Smooth muscle cell (in vitro differentiated cells): ENCODE measurements around the gene ADRA2C. TPM values are rescaled to one million over a fixed set of nuclear protein-coding genes. Genes with fewer than 3 reads are reported as not detected.

Experiments
- DNase-seq: peaks from one replicate; lab custom pipeline; 2025; ENCODE audit not compliant: unreplicated experiment; lab: John Stamatoyannopoulos, UW
- H2AFZ ChIP-seq: fragments of 200-600 bp; sonication (generic); 2 replicates; pipeline ENCODE4 v1.6.0; 2016; ENCODE audit warnings: antibody characterized with exemption, low read depth, mild to moderate bottlenecking
- H3F3A ChIP-seq: fragments of 200-600 bp; sonication (generic); 2 replicates; pipeline ENCODE4 v1.6.0; 2017; ENCODE audit warnings: antibody characterized with exemption, low read depth
- H3K27ac ChIP-seq: fragments of 200-600 bp; sonication (generic); 2 replicates; pipeline ENCODE4 v1.5.1; 2016; ENCODE audit warnings: low read depth, mild to moderate bottlenecking
- H3K27me3 ChIP-seq: fragments of 200-600 bp; sonication (generic); 2 replicates; pipeline ENCODE4 v1.6.1; 2016; ENCODE audit warnings: low read depth, mild to moderate bottlenecking
- H3K36me3 ChIP-seq: fragments of 200-600 bp; sonication (generic); 2 replicates; pipeline ENCODE4 v1.5.1; 2016; ENCODE audit warnings: low read depth
- H3K4me1 ChIP-seq: fragments of 200-600 bp; sonication (generic); 2 replicates; pipeline ENCODE4 v1.5.1; 2016; ENCODE audit warnings: low read depth
- H3K4me2 ChIP-seq: fragments of 200-600 bp; sonication (generic); 2 replicates; pipeline ENCODE4 v1.6.0; 2016; ENCODE audit warnings: mild to moderate bottlenecking
- H3K4me3 ChIP-seq: fragments of 200-600 bp; sonication (generic); 2 replicates; pipeline ENCODE4 v1.5.1; 2016; ENCODE audit warnings: mild to moderate bottlenecking
- H3K79me2 ChIP-seq: fragments of 200-600 bp; sonication (generic); 2 replicates; pipeline ENCODE4 v1.6.0; 2016; ENCODE audit warnings: low read depth, mild to moderate bottlenecking
- H3K9ac ChIP-seq: fragments of 200-600 bp; sonication (generic); 2 replicates; pipeline ENCODE4 v1.6.0; 2016; ENCODE audit warnings: low read depth
- H3K9me3 ChIP-seq: fragments of 200-600 bp; sonication (generic); replicated peaks from 2 replicates; pipeline ENCODE4 v1.5.1; 2016; ENCODE audit warnings: low read depth
- H4K20me1 ChIP-seq: fragments of 200-600 bp; sonication (generic); 2 replicates; pipeline ENCODE4 v1.6.0; 2016; ENCODE audit warnings: low read depth
- CTCF ChIP-seq: fragments of 200-600 bp; sonication (generic); IDR thresholded peaks from 2 replicates; pipeline ENCODE4 v1.5.1; 2017; ENCODE audit warnings: borderline replicate concordance, mild to moderate bottlenecking, antibody characterized with exemption; ENCODE audit not compliant: insufficient read depth, poor library complexity, severe bottlenecking
- WGBS: methylation state at CpG from one replicate; pipeline ENCODE4 v1.1.7; 2016; ENCODE audit warnings: low lambda C conversion rate; 5-methylcytosine and 5-hydroxymethylcytosine counted together
- polyA plus RNA-seq: library from polyadenylated mRNA; unstranded; fragments of >200 nt; fragmentation: Nextera tagmentation; extraction: Ambion mirVana; gene quantifications from 2 replicates; pipeline ENCODE4 v1.2.1, GENCODE V29; 2016
- total RNA-seq: library from RNA; depleted of rRNA; stranded (reverse); fragments of >200 nt; gene quantifications from 2 replicates; pipeline ENCODE4 v1.2.3, GENCODE V29; 2014

The ADRA2C gene
- total and polyA plus RNA-seq, 2 experiments from 2014 or later = 0.53 to 1.6 TPM

GRCh38 chr4:3772632-3773031 is 6.4 kb downstream of the ADRA2C start:
- no peak overlapping the region for H3K27ac ChIP-seq
- H3K4me1 ChIP-seq = no peaks in the 10 kb centered on the region
- H3K79me2 ChIP-seq = no peaks in the 10 kb centered on the region
- H3K4me3 ChIP-seq = no peak overlapping the region
- TF ChIP-seq CTCF = no peak
- no peak overlapping the region for H3K4me2 ChIP-seq
- H2AFZ ChIP-seq = no peak overlapping the region
- no peaks in the 10 kb centered on the region for H3K36me3 ChIP-seq
- DNase-seq = no peak
- peaks cover 21% of the 10 kb centered on the region for H3K27me3 ChIP-seq
- H3K9ac ChIP-seq = no peak overlapping the region
- 92% methylated on average over 8 of the region's 8 CpGs for WGBS
- H3K9me3 ChIP-seq = no peaks in the 10 kb centered on the region
- no peaks in the 10 kb centered on the region for H4K20me1 ChIP-seq
- no peaks in the 10 kb centered on the region for H3F3A ChIP-seq

GRCh38 chr4:3773552-3774001 is 7.4 kb downstream of the ADRA2C start:
- no peak for DNase-seq
- H3K27ac ChIP-seq = no peak overlapping the region
- H2AFZ ChIP-seq = no peak overlapping the region
- no peak overlapping the region for H3K4me2 ChIP-seq
- no peaks in the 10 kb centered on the region for H4K20me1 ChIP-seq
- no peaks in the 10 kb centered on the region for H3F3A ChIP-seq
- no peak overlapping the region for H3K4me3 ChIP-seq
- H3K36me3 ChIP-seq = no peaks in the 10 kb centered on the region
- H3K79me2 ChIP-seq = no peaks in the 10 kb centered on the region
- H3K9me3 ChIP-seq = no peaks in the 10 kb centered on the region
- H3K9ac ChIP-seq = no peak overlapping the region
- peaks cover 12% of the 10 kb centered on the region for H3K27me3 ChIP-seq
- 93% methylated on average over 17 of the region's 17 CpGs for WGBS
- H3K4me1 ChIP-seq = no peaks in the 10 kb centered on the region
- no peak for TF ChIP-seq CTCF

- no peak for TF ChIP-seq CTCF
- H3K4me1 ChIP-seq = no peaks in the 10 kb centered on the region
- no peak overlapping the region for H2AFZ ChIP-seq
- H3K4me3 ChIP-seq = no peak overlapping the region
- peaks cover 4% of the 10 kb centered on the region for H3K27me3 ChIP-seq
- no peak overlapping the region for H3K4me2 ChIP-seq
- H3K36me3 ChIP-seq = no peaks in the 10 kb centered on the region
- H3K9ac ChIP-seq = no peak overlapping the region
- H3K27ac ChIP-seq = no peak overlapping the region
- H3F3A ChIP-seq = no peaks in the 10 kb centered on the region
- H3K9me3 ChIP-seq = no peaks in the 10 kb centered on the region
- no peaks in the 10 kb centered on the region for H4K20me1 ChIP-seq
- 89% methylated on average over 19 of the region's 19 CpGs for WGBS
- no peak for DNase-seq
- no peaks in the 10 kb centered on the region for H3K79me2 ChIP-seq
Measured at GRCh38 chr4:3774253-3774883, 8.2 kb downstream of the ADRA2C start.

- Histone ChIP-seq H3K4me2 (no peak overlapping the region), H3F3A (no peaks in the 10 kb centered on the region), H3K36me3 (no peaks in the 10 kb centered on the region), H3K9ac (no peak overlapping the region), H3K4me3 (no peak overlapping the region), H2AFZ (no peak overlapping the region), H3K9me3 (no peaks in the 10 kb centered on the region), H4K20me1 (no peaks in the 10 kb centered on the region), H3K27ac (no peak overlapping the region), H3K4me1 (no peaks in the 10 kb centered on the region), H3K27me3 (no peaks in the 10 kb centered on the region), H3K79me2 (no peaks in the 10 kb centered on the region)
- TF ChIP-seq CTCF = no peak
- 83% methylated on average over 16 of the region's 16 CpGs for WGBS
- no peak for DNase-seq
Measured at GRCh38 chr4:3775005-3775404, 8.8 kb downstream of the ADRA2C start.
